Smooth muscle cell (in vitro differentiated cells): ENCODE data around the gene SMARCD3. TPM values are rescaled to one million over a fixed set of nuclear protein-coding genes. Genes with fewer than 3 reads are reported as not detected.

Experiments used
- DNase-seq: peaks from one replicate; lab custom pipeline; 2025; ENCODE audit not compliant: unreplicated experiment; lab: John Stamatoyannopoulos, UW
- H2AFZ ChIP-seq: fragments of 200-600 bp; sonication (generic); 2 replicates; pipeline ENCODE4 v1.6.0; 2016; ENCODE audit warnings: antibody characterized with exemption, low read depth, mild to moderate bottlenecking
- H3F3A ChIP-seq: fragments of 200-600 bp; sonication (generic); 2 replicates; pipeline ENCODE4 v1.6.0; 2017; ENCODE audit warnings: antibody characterized with exemption, low read depth
- H3K27ac ChIP-seq: fragments of 200-600 bp; sonication (generic); 2 replicates; pipeline ENCODE4 v1.5.1; 2016; ENCODE audit warnings: low read depth, mild to moderate bottlenecking
- H3K27me3 ChIP-seq: fragments of 200-600 bp; sonication (generic); 2 replicates; pipeline ENCODE4 v1.6.1; 2016; ENCODE audit warnings: low read depth, mild to moderate bottlenecking
- H3K36me3 ChIP-seq: fragments of 200-600 bp; sonication (generic); 2 replicates; pipeline ENCODE4 v1.5.1; 2016; ENCODE audit warnings: low read depth
- H3K4me1 ChIP-seq: fragments of 200-600 bp; sonication (generic); 2 replicates; pipeline ENCODE4 v1.5.1; 2016; ENCODE audit warnings: low read depth
- H3K4me2 ChIP-seq: fragments of 200-600 bp; sonication (generic); 2 replicates; pipeline ENCODE4 v1.6.0; 2016; ENCODE audit warnings: mild to moderate bottlenecking
- H3K4me3 ChIP-seq: fragments of 200-600 bp; sonication (generic); 2 replicates; pipeline ENCODE4 v1.5.1; 2016; ENCODE audit warnings: mild to moderate bottlenecking
- H3K79me2 ChIP-seq: fragments of 200-600 bp; sonication (generic); 2 replicates; pipeline ENCODE4 v1.6.0; 2016; ENCODE audit warnings: low read depth, mild to moderate bottlenecking
- H3K9ac ChIP-seq: fragments of 200-600 bp; sonication (generic); 2 replicates; pipeline ENCODE4 v1.6.0; 2016; ENCODE audit warnings: low read depth
- H3K9me3 ChIP-seq: fragments of 200-600 bp; sonication (generic); replicated peaks from 2 replicates; pipeline ENCODE4 v1.5.1; 2016; ENCODE audit warnings: low read depth
- H4K20me1 ChIP-seq: fragments of 200-600 bp; sonication (generic); 2 replicates; pipeline ENCODE4 v1.6.0; 2016; ENCODE audit warnings: low read depth
- WGBS: methylation state at CpG from one replicate; pipeline ENCODE4 v1.1.7; 2016; ENCODE audit warnings: low lambda C conversion rate; 5-methylcytosine and 5-hydroxymethylcytosine counted together
- polyA plus RNA-seq: library from polyadenylated mRNA; unstranded; fragments of >200 nt; fragmentation: Nextera tagmentation; extraction: Ambion mirVana; gene quantifications from 2 replicates; pipeline ENCODE4 v1.2.1, GENCODE V29; 2016
- total RNA-seq: library from RNA; depleted of rRNA; stranded (reverse); fragments of >200 nt; gene quantifications from 2 replicates; pipeline ENCODE4 v1.2.3, GENCODE V29; 2014
- TF ChIP-seq, protein P1 (sequence below): fragments of 200-600 bp; sonication (generic); IDR thresholded peaks from 2 replicates; pipeline ENCODE4 v1.5.1; 2017; ENCODE audit warnings: borderline replicate concordance, mild to moderate bottlenecking, antibody characterized with exemption; ENCODE audit not compliant: insufficient read depth, poor library complexity, severe bottlenecking

SMARCD3 gene
- total and polyA plus RNA-seq, 2 experiments from 2014 or later = 44.4 to 58.1 TPM

DNA sequence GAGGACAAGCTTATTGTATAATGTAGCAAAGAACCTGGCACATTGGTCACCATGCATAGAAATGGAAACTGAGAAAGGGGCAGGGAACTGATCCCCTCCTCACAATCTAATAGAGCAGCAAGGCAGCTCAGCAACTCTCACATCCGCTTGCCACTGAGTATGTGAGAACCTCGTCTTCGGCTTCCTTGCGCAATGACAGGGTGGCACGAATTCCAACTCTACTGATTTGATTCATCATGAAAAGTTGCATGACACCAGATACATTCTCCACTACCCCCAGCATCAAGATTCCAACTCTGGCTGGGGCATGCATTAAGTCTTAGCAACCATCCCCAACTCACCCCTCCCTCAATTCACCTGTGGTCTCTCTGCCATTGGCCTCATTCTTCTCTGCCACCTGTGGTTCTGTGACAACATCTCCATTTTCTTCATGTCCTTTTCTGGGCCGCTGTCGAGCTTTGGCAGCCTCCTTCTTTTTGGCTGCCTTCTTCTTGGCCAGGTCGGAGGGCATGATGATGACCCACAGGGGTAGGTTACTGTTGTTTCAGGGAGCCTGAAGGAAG, 22.5 kb downstream of the SMARCD3 start:
- Histone ChIP-seq H3K4me2 (peak overlapping the region; percentile 94), H3K27ac (no peak overlapping the region), H3F3A (no peaks in the 10 kb centered on the region), H3K9ac (peak overlapping the region; percentile 86), H3K4me3 (peak overlapping the region; percentile 72), H3K79me2 (peaks cover 20% of the 10 kb centered on the region), H3K27me3 (no peaks in the 10 kb centered on the region), H3K36me3 (peaks cover 12% of the 10 kb centered on the region), H3K9me3 (no peaks in the 10 kb centered on the region), H4K20me1 (no peaks in the 10 kb centered on the region), H2AFZ (no peak overlapping the region), H3K4me1 (peaks cover 15% of the 10 kb centered on the region)
- DNase-seq = no peak
- TF ChIP-seq, protein P1, sequence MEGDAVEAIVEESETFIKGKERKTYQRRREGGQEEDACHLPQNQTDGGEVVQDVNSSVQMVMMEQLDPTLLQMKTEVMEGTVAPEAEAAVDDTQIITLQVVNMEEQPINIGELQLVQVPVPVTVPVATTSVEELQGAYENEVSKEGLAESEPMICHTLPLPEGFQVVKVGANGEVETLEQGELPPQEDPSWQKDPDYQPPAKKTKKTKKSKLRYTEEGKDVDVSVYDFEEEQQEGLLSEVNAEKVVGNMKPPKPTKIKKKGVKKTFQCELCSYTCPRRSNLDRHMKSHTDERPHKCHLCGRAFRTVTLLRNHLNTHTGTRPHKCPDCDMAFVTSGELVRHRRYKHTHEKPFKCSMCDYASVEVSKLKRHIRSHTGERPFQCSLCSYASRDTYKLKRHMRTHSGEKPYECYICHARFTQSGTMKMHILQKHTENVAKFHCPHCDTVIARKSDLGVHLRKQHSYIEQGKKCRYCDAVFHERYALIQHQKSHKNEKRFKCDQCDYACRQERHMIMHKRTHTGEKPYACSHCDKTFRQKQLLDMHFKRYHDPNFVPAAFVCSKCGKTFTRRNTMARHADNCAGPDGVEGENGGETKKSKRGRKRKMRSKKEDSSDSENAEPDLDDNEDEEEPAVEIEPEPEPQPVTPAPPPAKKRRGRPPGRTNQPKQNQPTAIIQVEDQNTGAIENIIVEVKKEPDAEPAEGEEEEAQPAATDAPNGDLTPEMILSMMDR = no peak
- 65% methylated on average over 8 of the region's 8 CpGs for WGBS

DNA sequence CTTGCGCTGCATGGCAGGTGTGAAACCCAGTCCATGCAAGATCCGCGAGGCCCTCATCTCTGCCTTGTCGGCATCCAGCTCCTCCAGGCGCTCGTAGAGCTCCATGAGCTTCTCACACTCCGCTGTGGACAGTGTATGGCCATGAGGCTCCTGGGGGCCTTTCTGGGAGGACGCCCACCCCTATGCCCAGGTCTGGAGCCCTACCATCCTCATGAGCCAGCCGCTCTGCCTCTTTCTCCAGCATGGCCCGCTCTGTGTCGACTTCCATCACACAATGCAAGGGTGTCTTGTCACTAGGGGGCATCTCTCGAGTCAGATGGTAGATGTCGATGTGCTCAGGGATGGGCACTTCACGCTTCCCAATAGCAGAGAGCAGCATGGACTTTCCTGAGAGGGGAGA, 24.8 kb downstream of the SMARCD3 start:
- 92% methylated on average over 12 of the region's 14 CpGs for WGBS
- Histone ChIP-seq H3K27me3 (no peaks in the 10 kb centered on the region), H3K9me3 (no peaks in the 10 kb centered on the region), H3F3A (no peaks in the 10 kb centered on the region), H4K20me1 (no peaks in the 10 kb centered on the region), H3K4me1 (peaks cover 15% of the 10 kb centered on the region), H3K36me3 (peaks cover 28% of the 10 kb centered on the region), H2AFZ (no peak overlapping the region), H3K4me2 (no peak overlapping the region), H3K4me3 (no peak overlapping the region), H3K79me2 (peaks cover 20% of the 10 kb centered on the region), H3K27ac (no peak overlapping the region), H3K9ac (no peak overlapping the region)
- no peak for DNase-seq
- TF ChIP-seq, protein P1 = no peak

DNA sequence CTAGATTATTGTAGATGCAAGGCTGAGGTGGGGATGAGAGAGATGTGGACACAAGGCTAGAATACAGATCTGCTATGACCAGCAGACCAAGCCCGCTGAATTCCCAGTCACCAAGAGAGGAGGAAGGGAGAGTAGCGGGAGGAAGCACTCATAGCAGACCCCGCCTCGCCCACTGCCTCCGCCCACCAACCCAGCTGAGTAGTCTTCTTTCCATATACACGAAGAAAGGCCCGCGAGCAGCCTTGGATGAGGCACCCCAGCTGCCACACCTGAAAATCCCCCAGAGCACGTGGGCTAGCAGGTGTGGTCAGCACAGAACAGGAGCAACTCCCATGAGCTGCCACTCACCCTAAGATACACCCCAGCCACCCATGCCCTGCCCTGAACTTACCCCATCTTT, 30.3 kb downstream of the SMARCD3 start:
- H3K27me3 ChIP-seq = no peaks in the 10 kb centered on the region
- no peak overlapping the region for H3K9ac ChIP-seq
- no peaks in the 10 kb centered on the region for H4K20me1 ChIP-seq
- no peak overlapping the region for H3K4me2 ChIP-seq
- H3K79me2 ChIP-seq = no peaks in the 10 kb centered on the region
- H2AFZ ChIP-seq = no peak overlapping the region
- no peaks in the 10 kb centered on the region for H3K4me1 ChIP-seq
- H3K4me3 ChIP-seq = no peak overlapping the region
- H3K9me3 ChIP-seq = no peaks in the 10 kb centered on the region
- H3K36me3 ChIP-seq = peaks cover 56% of the 10 kb centered on the region
- TF ChIP-seq, protein P1 = no peak
- 95% methylated on average over 9 of the region's 9 CpGs for WGBS
- no peak for DNase-seq
- H3F3A ChIP-seq = no peaks in the 10 kb centered on the region
- H3K27ac ChIP-seq = no peak overlapping the region

DNA sequence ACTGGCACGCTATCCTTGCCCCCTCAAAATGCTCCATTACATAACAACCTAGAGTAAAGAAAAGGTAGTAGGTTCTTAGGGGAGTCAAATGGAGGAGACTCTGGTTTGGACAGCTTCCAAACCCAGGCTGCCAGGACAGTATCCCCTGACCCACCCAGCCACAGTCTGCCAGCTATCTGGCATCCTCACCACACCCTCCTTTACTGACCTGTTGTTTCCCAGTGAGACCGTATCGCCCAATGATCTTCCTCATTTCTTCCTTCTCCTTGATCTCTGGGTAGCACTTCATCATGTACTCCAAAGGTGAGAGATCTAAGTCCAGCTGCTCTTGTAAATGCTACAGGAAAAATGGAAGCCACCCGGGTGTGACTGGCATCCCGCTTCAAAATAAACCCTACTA, 33.1 kb downstream of the SMARCD3 start:
- Histone ChIP-seq H3K9ac (no peak overlapping the region), H3K9me3 (no peaks in the 10 kb centered on the region), H3K79me2 (no peaks in the 10 kb centered on the region), H4K20me1 (no peaks in the 10 kb centered on the region), H3K27ac (no peak overlapping the region), H3F3A (no peaks in the 10 kb centered on the region), H3K4me3 (no peak overlapping the region), H3K36me3 (peaks cover 40% of the 10 kb centered on the region), H3K27me3 (no peaks in the 10 kb centered on the region), H2AFZ (no peak overlapping the region), H3K4me1 (no peaks in the 10 kb centered on the region), H3K4me2 (no peak overlapping the region)
- WGBS = 97% methylated on average over 5 of the region's 5 CpGs
- DNase-seq = no peak
- TF ChIP-seq, protein P1 = no peak
